ENCODE results near the gene PRR20G.

Gene PRR20G

GRCh38 chr3:127264292-127264691, 23.6 kb downstream of the PRR20G start:
- DNase-seq (ENCODE audit: low read depth in 1 of 2, low spot score in 1 of 2), result no peak

- no peak for DNase-seq (ENCODE audit: low read depth in 1 of 2, low spot score in 1 of 2)
Measured at GRCh38 chr3:127263586-127264231, 24.1 kb downstream of the PRR20G start.

DNA sequence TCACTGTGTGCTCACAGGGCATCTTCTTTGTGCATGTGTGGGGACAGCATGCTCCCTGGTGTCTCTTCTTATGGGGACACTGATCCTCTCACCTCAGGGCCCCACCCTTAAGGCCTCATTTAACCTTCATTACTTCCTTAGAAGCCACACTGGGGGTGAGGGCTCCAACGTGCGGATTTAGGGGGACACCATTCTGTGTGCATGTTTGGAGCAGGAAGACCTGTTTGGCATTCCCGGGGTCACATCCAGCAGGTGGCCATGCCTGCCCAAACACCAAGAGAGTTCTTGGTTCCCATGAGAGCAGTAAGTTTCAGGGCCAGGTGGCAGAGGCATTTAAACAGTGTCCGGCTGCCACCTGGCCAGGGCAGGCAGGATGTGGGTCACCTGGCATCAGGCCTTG, 24.8 kb downstream of the PRR20G start:
- no peak for DNase-seq (ENCODE audit: low read depth in 1 of 2, low spot score in 1 of 2)

- DNase-seq (ENCODE audit: low read depth in 1 of 2, low spot score in 1 of 2), result no peak
Measured at GRCh38 chr3:127262533-127262932, 25.3 kb downstream of the PRR20G start.

DNA sequence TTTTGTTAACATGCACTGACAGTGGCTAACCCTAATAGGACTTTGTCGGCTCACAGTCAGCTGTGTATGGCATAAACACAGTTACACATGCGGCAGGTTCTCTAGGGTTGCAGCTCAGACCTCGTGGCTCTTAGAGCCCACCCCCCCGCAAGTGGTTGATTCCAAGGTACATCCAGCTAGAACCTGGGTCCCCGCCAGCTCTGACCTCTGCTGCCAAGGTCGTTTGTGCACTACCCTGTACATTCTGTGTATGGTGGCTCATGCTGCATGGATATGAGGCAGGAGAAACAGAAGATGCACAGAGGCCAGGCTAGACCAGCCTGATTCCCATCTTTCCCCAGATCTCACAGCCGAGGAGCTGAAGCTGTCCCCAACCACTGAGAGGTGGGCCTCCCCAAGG, 25.9 kb downstream of the PRR20G start:
- DNase-seq (ENCODE audit: low read depth in 1 of 2, low spot score in 1 of 2), result no peak

DNA sequence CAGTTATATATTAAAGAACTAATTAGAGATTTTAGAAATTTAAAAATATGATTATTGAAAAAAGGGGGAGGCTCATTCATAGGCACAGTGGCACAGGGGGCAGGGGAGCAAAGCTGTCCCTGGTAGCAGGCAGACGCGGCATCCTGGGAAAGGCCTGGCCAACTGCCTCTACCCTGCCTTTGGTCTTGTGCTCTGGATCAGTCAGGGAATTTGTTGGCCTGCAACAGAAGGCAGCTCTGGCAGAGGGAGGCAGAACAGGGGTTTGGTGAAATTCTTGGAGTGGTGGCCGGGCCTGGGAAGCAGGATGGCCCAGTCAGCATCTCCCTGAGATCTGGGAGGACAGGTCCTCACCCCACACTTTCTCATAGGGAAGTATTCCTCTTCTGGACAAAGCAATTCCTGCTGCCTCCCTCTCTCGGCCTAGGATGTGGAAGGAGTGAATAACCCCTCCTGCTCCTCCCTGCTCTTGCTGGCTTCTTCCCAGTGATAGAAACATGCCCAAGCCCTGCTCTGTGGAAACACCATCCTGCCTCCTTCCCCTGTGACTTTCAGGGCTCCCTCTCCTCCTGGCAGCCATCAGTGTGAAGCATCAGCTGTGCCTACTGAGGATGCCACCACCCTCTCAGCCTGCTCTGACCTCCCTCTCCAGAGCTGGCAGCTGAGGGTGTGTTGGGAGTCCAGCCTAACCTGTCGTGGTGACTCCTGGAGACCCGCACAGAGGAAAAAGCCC, 26.9 kb downstream of the PRR20G start:
- no peak for DNase-seq (ENCODE audit: low read depth in 1 of 2, low spot score in 1 of 2)

DNA sequence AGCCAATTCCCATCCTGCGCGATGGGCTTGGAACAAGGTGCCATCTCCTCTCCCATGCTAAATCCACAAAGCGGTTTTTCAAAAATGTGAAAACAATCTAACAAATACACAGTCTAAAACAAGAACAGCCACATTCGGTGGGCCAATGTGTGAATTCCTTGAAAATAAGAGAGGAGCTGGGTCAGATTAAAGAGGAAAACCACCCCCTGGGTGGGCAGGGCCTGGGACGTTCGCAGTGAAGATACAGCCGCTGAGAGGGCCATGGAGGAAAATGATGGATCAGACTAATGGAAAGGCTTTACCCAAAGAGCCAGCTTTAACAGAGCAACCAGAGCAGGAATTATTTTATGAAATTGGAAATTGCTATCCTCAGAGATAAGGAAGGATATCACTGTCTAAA, 27.4 kb downstream of the PRR20G start:
- no peak for DNase-seq (ENCODE audit: low read depth in 1 of 2, low spot score in 1 of 2)

DNA sequence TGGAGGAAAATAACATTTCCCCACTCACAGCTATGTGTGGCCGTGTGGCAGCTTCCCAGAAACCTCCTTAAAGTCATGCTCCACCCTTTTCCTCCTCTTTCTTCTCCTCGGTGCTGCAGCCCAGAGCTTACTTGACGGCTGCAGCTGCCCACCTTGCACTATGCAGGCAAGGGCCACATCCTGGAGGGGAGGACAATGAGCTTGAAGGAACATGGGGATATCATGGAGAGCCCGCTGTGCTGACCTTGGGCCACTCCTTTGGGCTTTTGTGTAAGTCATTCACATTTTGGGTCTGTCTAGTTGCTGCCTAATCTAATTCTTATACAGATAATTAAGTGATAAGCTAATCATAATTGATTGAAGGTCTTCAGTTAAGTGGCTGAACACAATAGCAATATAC, 28.0 kb downstream of the PRR20G start:
- DNase-seq (ENCODE audit: low read depth in 1 of 2, low spot score in 1 of 2), result no peak

GRCh38 chr3:127258733-127259132, 29.1 kb downstream of the PRR20G start:
- no peak for DNase-seq (ENCODE audit: low read depth in 1 of 2, low spot score in 1 of 2)

DNA sequence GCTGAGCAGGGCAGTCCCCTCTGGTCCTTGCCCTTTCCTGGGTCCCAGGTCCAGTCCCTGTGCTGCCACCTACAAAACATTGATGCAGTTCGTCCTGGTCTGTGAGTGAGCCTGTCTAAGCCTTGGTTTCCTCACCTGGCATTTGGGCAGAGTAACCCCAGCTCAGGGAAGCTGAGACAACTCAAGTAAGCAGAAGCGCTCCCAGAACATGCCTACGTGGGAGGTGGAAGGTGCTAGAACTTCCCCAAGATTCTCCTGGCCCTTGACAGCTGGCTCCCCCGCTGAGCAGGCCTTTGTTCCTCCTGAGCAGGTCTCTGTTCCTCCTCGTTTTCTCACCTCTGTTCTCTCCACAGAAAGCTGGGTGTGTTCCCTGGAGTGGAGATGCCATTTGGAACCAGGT, 30.5 kb downstream of the PRR20G start:
- no peak for DNase-seq (ENCODE audit: low read depth in 1 of 2, low spot score in 1 of 2)

DNA sequence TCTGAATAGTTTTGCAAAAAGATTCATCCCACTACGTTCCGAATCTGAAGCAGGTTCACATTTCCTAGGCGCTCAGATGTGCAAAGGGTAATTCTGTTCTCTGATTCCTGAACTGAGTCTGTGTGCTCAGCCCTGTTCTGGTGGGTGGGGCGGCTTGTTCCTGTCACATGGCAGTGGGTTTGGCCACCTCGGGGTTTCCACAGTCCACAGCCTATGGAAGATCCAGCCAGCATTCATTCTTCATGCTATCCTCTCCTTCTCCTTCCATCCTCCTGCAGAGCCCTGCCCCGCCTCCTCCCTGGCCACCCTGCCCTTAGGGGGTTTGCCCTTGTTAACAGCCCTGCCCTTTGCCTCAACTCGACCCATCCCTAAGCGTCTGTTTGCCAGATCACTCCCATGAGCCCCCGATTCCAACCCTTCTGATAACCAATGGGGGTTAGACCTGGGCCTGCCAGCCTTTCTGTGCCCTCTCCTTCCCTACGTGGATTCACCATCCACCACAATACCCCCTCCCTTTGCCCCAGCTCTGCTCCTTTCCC, 31.0 kb downstream of the PRR20G start:
- no peak for DNase-seq (ENCODE audit: low read depth in 1 of 2, low spot score in 1 of 2)

GRCh38 chr3:127256138-127256537, 31.7 kb downstream of the PRR20G start:
- DNase-seq (ENCODE audit: low read depth in 1 of 2, low spot score in 1 of 2), result no peak

DNA sequence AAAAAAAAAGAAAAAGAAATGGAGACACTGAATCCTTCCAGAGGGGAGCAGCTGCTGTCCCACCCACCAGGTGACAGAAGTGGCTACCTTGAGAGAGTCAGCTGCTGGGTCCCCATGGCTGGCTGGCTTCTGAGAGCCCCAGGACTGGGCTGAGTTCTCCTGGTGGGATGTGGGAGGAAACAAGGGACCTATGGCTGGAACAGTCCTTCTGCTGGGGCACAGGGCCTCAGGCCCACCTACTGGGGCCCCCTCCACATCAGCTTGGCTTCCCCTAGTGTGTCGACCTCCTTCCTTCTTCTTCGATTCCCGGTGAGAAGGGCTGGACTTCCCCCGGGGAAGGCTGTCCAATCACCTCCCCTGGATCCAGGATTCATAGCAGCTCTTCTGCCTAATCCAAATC, 32.3 kb downstream of the PRR20G start:
- no peak for DNase-seq (ENCODE audit: low read depth in 1 of 2, low spot score in 1 of 2)

GRCh38 chr3:127254730-127255129, 33.1 kb downstream of the PRR20G start:
- DNase-seq (ENCODE audit: low read depth in 1 of 2, low spot score in 1 of 2), result no peak

- no peak for DNase-seq (ENCODE audit: low read depth in 1 of 2, low spot score in 1 of 2)
Measured at GRCh38 chr3:127254033-127254644, 33.7 kb downstream of the PRR20G start.

- no peak for DNase-seq (ENCODE audit: low read depth in 1 of 2, low spot score in 1 of 2)
Measured at GRCh38 chr3:127253491-127253890, 34.4 kb downstream of the PRR20G start.

DNA sequence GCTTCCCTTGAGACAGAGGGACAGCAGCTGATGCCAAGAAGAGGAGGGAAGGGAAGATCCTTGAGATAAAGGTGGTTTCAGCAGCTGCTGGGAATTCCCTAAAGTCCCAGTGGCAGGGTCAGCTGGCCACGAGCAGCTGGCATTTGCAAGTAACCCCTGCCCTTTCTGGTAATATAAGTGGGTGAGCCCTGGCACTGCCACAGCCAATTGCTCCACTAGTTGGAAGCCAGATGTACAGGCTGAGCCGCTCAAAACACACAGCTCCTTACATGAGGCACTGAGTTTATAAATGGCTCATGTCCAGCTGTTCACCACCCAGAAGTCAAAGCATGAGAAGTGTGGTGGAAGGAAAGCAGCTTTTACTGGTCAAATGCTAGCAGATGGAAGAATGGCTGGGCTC, 35.4 kb downstream of the PRR20G start:
- DNase-seq (ENCODE audit: low read depth in 1 of 2, low spot score in 1 of 2), result no peak

- DNase-seq (ENCODE audit: low read depth in 1 of 2, low spot score in 1 of 2), result no peak
Measured at GRCh38 chr3:127250032-127250431, 37.8 kb downstream of the PRR20G start.

DNA sequence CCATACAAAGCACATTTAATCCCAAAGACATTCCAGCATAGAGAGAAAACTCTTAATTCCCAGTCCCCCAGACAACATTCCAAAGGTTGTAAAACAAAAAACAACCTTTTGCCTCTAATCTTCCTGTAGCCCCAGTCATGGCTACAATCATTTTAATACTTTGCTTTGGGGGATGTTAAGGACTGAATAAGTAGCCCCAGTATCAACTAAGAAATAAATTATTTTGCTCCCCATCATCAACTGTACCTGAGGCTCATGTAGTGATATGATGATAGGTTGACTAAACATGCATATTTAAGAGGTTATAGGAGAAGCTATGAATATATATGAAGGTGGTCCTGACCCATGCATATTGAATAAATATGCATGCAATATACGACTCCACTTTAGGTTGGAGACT, 40.6 kb downstream of the PRR20G start:
- no peak for DNase-seq (ENCODE audit: low read depth in 1 of 2, low spot score in 1 of 2)

DNA sequence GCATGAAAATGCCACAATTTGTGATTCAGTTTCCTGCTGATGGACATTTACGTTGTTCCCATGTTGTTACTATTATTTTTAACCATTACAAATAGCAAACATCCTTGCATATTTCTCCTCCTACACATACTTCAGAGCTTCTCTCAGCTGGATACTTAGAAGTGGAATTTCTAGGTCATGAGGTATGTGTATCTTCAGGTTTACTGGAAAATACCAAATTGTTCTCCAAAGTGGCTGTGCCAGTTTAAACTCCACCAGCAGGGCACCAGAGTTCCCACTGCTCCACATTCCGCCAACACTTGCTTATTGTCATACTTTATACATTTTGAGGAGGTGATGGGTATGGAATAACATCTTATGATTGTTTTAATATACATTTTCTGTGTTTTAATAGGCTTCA, 49.2 kb downstream of the PRR20G start:
- no peak for DNase-seq (ENCODE audit: low read depth in 1 of 2, low spot score in 1 of 2)

DNA sequence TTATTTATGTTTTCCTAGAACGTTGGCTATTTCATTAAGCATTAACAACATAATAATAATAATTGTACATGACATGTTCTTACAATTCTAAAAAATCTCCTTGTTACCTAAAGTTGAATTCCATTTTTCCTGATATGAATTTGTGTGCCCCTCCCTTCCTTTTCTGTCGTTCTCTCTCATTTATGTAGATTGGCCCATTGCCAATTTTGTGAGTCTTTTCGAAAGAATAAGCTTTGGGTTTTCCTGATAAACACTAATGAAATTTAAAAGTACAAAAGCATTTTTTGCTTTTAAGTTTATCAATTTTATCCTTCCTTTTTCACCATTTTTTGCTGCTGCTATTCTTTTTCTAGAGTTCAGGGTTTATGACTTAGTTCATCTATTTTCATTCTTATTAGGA, 50.0 kb downstream of the PRR20G start:
- DNase-seq (ENCODE audit: low read depth in 1 of 2, low spot score in 1 of 2), result no peak

- no peak for DNase-seq (ENCODE audit: low read depth in 1 of 2, low spot score in 1 of 2)
Measured at GRCh38 chr3:127235706-127236105, 52.1 kb downstream of the PRR20G start.

Measured in activated T-helper 1 cell treated with anti-CD3 and anti-CD28 coated beads, Interleukin-2, amount 50 U/mL, for 16 hours (primary cell).